ENCODE measurements around the gene TGFBR3L.

TGFBR3L gene

GRCh38 chr19:7965259-7965841 is 50.7 kb downstream of the TGFBR3L start:
- FAIRE-seq (no peak), DNase-seq (ENCODE audit: insufficient read length, low spot score) (no peak)
- TF ChIP-seq TAF1 (IDR thresholded peaks at IDR 0.05; ENCODE audit: low read depth, low read length) (no peak), PAX5 (IDR thresholded peaks at IDR 0.05; ENCODE audit: insufficient read depth, low read length, severe bottlenecking) (no peak), SPI1 (IDR thresholded peaks at IDR 0.05; ENCODE audit: low read depth, low read length) (no peak), POLR2A (IDR thresholded peaks at IDR 0.05; ENCODE audit: low read depth, low read length) (no peak), POU2F2 (IDR thresholded peaks at IDR 0.05; ENCODE audit: low read depth, low read length) (no peak), POLR2AphosphoS5 (IDR thresholded peaks at IDR 0.05; ENCODE audit: low read depth, low read length) (no peak)

- TF ChIP-seq POLR2A (IDR thresholded peaks at IDR 0.05; ENCODE audit: low read depth, low read length) = no peak
- no peak for TF ChIP-seq POU2F2 (IDR thresholded peaks at IDR 0.05; ENCODE audit: low read depth, low read length)
- TF ChIP-seq POLR2AphosphoS5 (IDR thresholded peaks at IDR 0.05; ENCODE audit: low read depth, low read length) = no peak
- TF ChIP-seq TAF1 (IDR thresholded peaks at IDR 0.05; ENCODE audit: low read depth, low read length) = no peak
- TF ChIP-seq SPI1 (IDR thresholded peaks at IDR 0.05; ENCODE audit: low read depth, low read length) = no peak
- FAIRE-seq (no peak), DNase-seq (ENCODE audit: insufficient read length, low spot score) (no peak)
Observed at GRCh38 chr19:7965921-7966665, 51.5 kb downstream of the TGFBR3L start.

GRCh38 chr19:7968008-7968795 is 53.6 kb downstream of the TGFBR3L start:
- TF ChIP-seq SPI1 (IDR thresholded peaks at IDR 0.05; ENCODE audit: low read depth, low read length) = no peak
- no peak for TF ChIP-seq POU2F2 (IDR thresholded peaks at IDR 0.05; ENCODE audit: low read depth, low read length)
- TF ChIP-seq POLR2A (IDR thresholded peaks at IDR 0.05; ENCODE audit: low read depth, low read length) = no peak
- TF ChIP-seq TAF1 (IDR thresholded peaks at IDR 0.05; ENCODE audit: low read depth, low read length) = no peak
- TF ChIP-seq POLR2AphosphoS5 (IDR thresholded peaks at IDR 0.05; ENCODE audit: low read depth, low read length) = no peak
- TF ChIP-seq PAX5 (IDR thresholded peaks at IDR 0.05; ENCODE audit: insufficient read depth, low read length, severe bottlenecking) = no peak
- FAIRE-seq = no peak
- DNase-seq (ENCODE audit: insufficient read length, low spot score) = no peak

Data from GM12891 (cell line).